Tibial artery (tissue), 4 donors: ENCODE measurements around the gene DHRS2.

Experiments
- DNase-seq, 2 donors: peaks; one replicate each; pipeline ENCODE4 v3.0.0-alpha.2; 2019
- H3K27ac ChIP-seq, 2 donors: fragments of 200-600 bp; sonication (generic) in 1 of 2; 1 replicate in 1 of 2; 2 replicates in 1 of 2; pipeline ENCODE4 v1.5.1; 2018 to 2019; ENCODE audit warnings: mild to moderate bottlenecking in 1 of 2
- H3K27me3 ChIP-seq, 2 donors: fragments of 200-600 bp; sonication (generic) in 1 of 2; one replicate each; pipeline versions ENCODE4 v1.5.1 to v1.6.0; 2016 to 2019
- H3K36me3 ChIP-seq, 3 donors: fragments of 200-600 bp; sonication (generic) in 2 of 3; one replicate each; pipeline ENCODE4 v1.5.1; 2016 to 2019; ENCODE audit warnings: mild to moderate bottlenecking in 2 of 3
- H3K4me1 ChIP-seq, 4 donors: fragments of 200-600 bp; sonication (generic) in 2 of 4; 1 replicate in 3 of 4; 2 replicates in 1 of 4; pipeline ENCODE4 v1.5.1; 2016 to 2019
- H3K4me3 ChIP-seq, 2 donors: fragments of 200-600 bp; sonication (generic) in 1 of 2; 1 replicate in 1 of 2; 2 replicates in 1 of 2; pipeline ENCODE4 v1.5.1; 2018 to 2019; ENCODE audit warnings: mild to moderate bottlenecking in 2 of 2
- H3K9me3 ChIP-seq, 3 donors: fragments of 200-600 bp; sonication (generic) in 1 of 3; one replicate each; pipeline ENCODE4 v1.5.1; 2016 to 2019
- intact Hi-C: fragments of 100-400 bp; cut with DNase I; formaldehyde crosslinking; loops from one replicate; pipeline ENCODE4 v1.15.0; 2023; ENCODE audit warnings: low total_unique reads
- TF ChIP-seq, protein P1 (sequence below), 2 experiments: fragments of 200-600 bp in 1 of 2; fragments of 450-650 bp in 1 of 2; IDR thresholded peaks; one replicate each; pipeline ENCODE4 v1.5.1; 2017 to 2019; ENCODE audit warnings: antibody characterized with exemption in 2 of 2, mild to moderate bottlenecking in 1 of 2, moderate library complexity in 1 of 2

The DHRS2 gene

DNA sequence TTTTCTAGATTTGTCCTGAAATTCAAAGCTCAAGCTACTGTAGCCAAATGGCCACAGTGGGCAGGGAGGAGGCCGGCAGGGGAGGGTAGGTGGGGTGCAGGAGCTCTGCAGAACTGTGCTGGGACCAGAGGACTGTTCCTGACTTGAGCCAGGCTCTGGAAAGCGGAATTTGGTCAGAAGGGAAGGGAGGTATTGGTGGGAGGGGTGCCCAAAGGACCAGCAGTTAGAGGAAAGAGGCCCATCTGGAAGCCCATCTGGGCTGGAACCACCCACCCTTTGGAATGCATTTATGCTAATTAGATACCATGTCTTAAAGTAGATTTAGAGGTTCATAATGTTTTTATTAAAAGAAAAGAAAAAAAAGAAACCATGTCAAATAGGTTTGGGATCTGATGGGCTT lies 33.1 kb upstream of the DHRS2 start:
- TF ChIP-seq, protein P1, sequence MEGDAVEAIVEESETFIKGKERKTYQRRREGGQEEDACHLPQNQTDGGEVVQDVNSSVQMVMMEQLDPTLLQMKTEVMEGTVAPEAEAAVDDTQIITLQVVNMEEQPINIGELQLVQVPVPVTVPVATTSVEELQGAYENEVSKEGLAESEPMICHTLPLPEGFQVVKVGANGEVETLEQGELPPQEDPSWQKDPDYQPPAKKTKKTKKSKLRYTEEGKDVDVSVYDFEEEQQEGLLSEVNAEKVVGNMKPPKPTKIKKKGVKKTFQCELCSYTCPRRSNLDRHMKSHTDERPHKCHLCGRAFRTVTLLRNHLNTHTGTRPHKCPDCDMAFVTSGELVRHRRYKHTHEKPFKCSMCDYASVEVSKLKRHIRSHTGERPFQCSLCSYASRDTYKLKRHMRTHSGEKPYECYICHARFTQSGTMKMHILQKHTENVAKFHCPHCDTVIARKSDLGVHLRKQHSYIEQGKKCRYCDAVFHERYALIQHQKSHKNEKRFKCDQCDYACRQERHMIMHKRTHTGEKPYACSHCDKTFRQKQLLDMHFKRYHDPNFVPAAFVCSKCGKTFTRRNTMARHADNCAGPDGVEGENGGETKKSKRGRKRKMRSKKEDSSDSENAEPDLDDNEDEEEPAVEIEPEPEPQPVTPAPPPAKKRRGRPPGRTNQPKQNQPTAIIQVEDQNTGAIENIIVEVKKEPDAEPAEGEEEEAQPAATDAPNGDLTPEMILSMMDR (IDR thresholded peaks at IDR 0.05) = no peak
- Histone ChIP-seq H3K27ac (no peak overlapping the region), H3K9me3 (no peaks in the 10 kb centered on the region), H3K27me3 (peaks cover 0 to 6% of the 10 kb centered on the region in 2 donors), H3K4me1 (no peaks in the 10 kb centered on the region), H3K36me3 (no peaks in the 10 kb centered on the region), H3K4me3 (no peak overlapping the region)
- DNase-seq = no peak
- intact Hi-C loops = no loop called here

DNA sequence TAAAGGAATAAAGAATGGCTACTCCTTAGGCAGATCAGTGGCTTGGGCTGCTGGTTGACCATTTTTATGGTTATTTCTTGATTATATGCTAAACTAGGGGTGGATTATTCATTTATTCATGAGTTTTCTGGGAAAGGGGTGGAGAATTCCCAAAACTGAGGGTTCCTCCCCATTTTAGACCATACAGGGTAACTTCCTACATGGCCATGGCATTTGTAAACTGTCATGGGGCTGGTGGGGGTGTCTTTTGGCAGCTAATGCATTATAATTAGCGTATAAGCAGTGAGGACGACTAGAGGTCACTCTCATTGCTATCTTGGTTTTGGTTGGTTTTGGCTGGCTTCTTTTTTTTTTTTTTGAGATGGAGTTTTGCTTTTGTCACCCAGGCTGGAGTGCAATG lies 32.0 kb upstream of the DHRS2 start:
- no peaks in the 10 kb centered on the region for H3K9me3 ChIP-seq
- no peak for DNase-seq
- H3K4me1 ChIP-seq = no peaks in the 10 kb centered on the region
- TF ChIP-seq, protein P1 (IDR thresholded peaks at IDR 0.05) = no peak
- H3K4me3 ChIP-seq = no peak overlapping the region
- H3K36me3 ChIP-seq = no peaks in the 10 kb centered on the region
- no peak overlapping the region for H3K27ac ChIP-seq
- peaks cover 0 to 6% of the 10 kb centered on the region in 2 donors for H3K27me3 ChIP-seq
- intact Hi-C loops = no loop called here

DNA sequence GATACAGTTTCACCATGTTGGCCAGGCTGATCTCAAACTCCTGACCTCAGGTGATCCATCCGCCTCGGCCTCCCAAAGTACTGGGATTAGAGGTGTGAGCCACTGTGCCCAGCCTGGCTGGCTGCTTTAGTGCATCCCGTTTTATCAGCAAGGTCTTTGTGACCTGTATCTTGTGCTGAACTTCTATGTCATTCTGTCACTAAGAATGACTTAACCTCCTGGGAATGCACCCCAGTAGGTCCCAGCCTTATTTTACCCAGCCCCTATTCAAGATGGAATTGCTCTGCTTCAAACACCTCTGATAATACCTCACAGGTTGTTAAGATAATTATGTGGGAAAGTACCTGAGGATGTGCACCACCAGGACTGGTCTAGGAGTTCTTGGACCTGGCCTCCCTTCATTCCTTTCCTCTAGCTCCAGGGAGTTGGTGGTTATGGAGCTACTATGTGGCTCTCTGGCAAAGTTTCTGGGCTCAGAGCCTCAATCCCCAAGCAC lies 31.4 kb upstream of the DHRS2 start:
- Histone ChIP-seq H3K36me3 (no peaks in the 10 kb centered on the region), H3K4me3 (no peak overlapping the region), H3K4me1 (no peaks in the 10 kb centered on the region), H3K27ac (no peak overlapping the region), H3K9me3 (no peaks in the 10 kb centered on the region), H3K27me3 (peaks cover 0 to 6% of the 10 kb centered on the region in 2 donors)
- TF ChIP-seq, protein P1 (IDR thresholded peaks at IDR 0.05) = no peak
- no peak for DNase-seq
- intact Hi-C loops = no loop called here

DNA sequence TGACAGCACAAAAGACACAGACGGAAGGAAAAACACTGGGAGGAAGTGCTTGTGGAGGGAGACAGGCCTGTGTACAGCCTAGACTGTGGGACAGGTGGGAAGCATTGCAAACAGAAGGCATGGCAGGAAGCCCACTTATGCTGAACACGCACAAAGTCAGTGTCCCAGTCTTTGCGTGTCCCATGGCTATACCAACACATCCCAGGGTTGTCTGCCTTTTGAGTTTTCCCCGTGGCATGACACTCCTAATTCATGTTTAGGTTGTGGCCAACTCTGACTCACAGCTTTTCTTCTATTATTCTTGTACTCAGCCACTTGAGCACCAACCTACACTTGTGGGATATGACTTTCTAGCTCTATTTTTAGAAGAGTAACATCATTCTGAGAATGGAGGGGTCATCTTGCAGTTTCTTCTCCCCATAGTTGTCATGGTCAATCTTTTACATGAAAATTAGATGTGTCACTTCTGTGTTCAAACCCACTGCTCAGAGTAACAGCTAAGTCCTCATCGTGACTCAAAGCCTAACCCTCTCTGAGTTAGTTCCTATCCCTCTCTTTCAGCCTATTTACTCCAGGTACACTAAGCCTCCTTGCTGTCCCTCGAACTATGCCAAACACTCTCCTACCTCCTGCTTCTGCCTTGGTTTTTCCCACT lies 30.1 kb upstream of the DHRS2 start:
- DNase-seq = no peak
- Histone ChIP-seq H3K36me3 (no peaks in the 10 kb centered on the region), H3K9me3 (no peaks in the 10 kb centered on the region), H3K4me1 (no peaks in the 10 kb centered on the region), H3K27ac (no peak overlapping the region), H3K27me3 (peaks cover 0 to 10% of the 10 kb centered on the region in 2 donors), H3K4me3 (no peak overlapping the region)
- intact Hi-C loops = no loop called here
- TF ChIP-seq, protein P1 (IDR thresholded peaks at IDR 0.05) = no peak

DNA sequence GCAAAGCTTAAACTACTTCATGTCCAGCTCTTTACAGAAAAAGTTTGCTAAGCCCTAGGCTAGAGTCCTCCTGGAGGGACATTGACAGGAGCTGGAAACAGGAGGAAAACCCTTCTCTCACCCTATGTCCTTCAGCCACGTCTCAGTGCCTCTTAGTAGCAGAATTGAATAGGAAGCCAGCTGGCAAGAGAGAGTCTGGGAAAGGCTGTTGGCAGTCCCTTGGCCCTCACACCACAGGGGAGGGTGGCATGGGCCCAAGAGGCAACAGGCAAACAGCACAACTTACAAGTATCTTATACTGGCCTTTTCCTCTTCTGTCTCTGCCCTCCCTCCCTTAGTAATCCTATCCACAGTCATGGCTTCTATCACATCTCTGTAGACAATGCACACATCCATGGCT lies 27.7 kb upstream of the DHRS2 start:
- TF ChIP-seq, protein P1 (IDR thresholded peaks at IDR 0.05) = no peak
- no peak overlapping the region for H3K27ac ChIP-seq
- H3K36me3 ChIP-seq = no peaks in the 10 kb centered on the region
- no peaks in the 10 kb centered on the region for H3K9me3 ChIP-seq
- no peaks in the 10 kb centered on the region for H3K4me1 ChIP-seq
- H3K4me3 ChIP-seq = no peak overlapping the region
- no peak for DNase-seq
- H3K27me3 ChIP-seq = peaks cover 0 to 17% of the 10 kb centered on the region in 2 donors
- intact Hi-C loops = no loop called here
